Fibroblast of villous mesenchyme (primary cell): ENCODE measurements around the gene VPS4A. TPM values are rescaled to one million over a fixed set of nuclear protein-coding genes. Genes with fewer than 3 reads are reported as not detected.
"Not testable (repeated sequence)": the region's sequence is repeated elsewhere in the genome, so short reads cannot be mapped to it uniquely, and the experiment has no call there.

Experiments used
- DNase-seq: peaks from one replicate; pipeline ENCODE4 v3.0.0-alpha.2; 2010; ENCODE audit warnings: low read depth
- H3K4me3 ChIP-seq: 2 replicates; pipeline ENCODE4 v1.5.1; 2011; ENCODE audit warnings: low read depth, mild to moderate bottlenecking, low read length
- CTCF ChIP-seq: IDR thresholded peaks from 2 replicates; pipeline ENCODE4 v1.5.1; 2012; ENCODE audit warnings: low read depth, mild to moderate bottlenecking, low read length; ENCODE audit not compliant: insufficient read depth
- total RNA-seq: library from RNA; depleted of rRNA; stranded (reverse); fragments of >200 nt; gene quantifications from 2 replicates; pipeline ENCODE4 v1.2.3, GENCODE V29; 2012

Gene VPS4A
- total RNA-seq, 1 donor = 31.1 TPM

GRCh38 chr16:69274699-69275235, 36.4 kb upstream of the VPS4A start:
- no peak overlapping the region for H3K4me3 ChIP-seq
- DNase-seq = no peak
- TF ChIP-seq CTCF = no peak

GRCh38 chr16:69276148-69277115, 34.7 kb upstream of the VPS4A start:
- TF ChIP-seq CTCF = no peak

GRCh38 chr16:69277413-69277812, 33.7 kb upstream of the VPS4A start:
- TF ChIP-seq CTCF = no peak
- H3K4me3 ChIP-seq = no peak overlapping the region
- DNase-seq = no peak

More at GRCh38 chr16:69276148-69277115, 34.7 kb upstream of the VPS4A start:
- H3K4me3 ChIP-seq = no peak overlapping the region
- DNase-seq = peak; percentile 96

GRCh38 chr16:69283851-69284250, 27.3 kb upstream of the VPS4A start:
- DNase-seq = no peak
- H3K4me3 ChIP-seq = no peak overlapping the region
- no peak for TF ChIP-seq CTCF

GRCh38 chr16:69285240-69285639, 25.9 kb upstream of the VPS4A start:
- no peak for TF ChIP-seq CTCF
- DNase-seq = no peak
- H3K4me3 ChIP-seq = no peak overlapping the region

GRCh38 chr16:69286941-69287713, 24.0 kb upstream of the VPS4A start:
- no peak overlapping the region for H3K4me3 ChIP-seq
- peak; percentile 51 for TF ChIP-seq CTCF
- peak; percentile 95 for DNase-seq

- not testable (repeated sequence) for DNase-seq
Observed at GRCh38 chr16:69291657-69292056, 19.5 kb upstream of the VPS4A start.

More at GRCh38 chr16:69291657-69292056, 19.5 kb upstream of the VPS4A start:
- not testable (repeated sequence) for H3K4me3 ChIP-seq
